ENCODE data around the gene HIBADH.

DNA sequence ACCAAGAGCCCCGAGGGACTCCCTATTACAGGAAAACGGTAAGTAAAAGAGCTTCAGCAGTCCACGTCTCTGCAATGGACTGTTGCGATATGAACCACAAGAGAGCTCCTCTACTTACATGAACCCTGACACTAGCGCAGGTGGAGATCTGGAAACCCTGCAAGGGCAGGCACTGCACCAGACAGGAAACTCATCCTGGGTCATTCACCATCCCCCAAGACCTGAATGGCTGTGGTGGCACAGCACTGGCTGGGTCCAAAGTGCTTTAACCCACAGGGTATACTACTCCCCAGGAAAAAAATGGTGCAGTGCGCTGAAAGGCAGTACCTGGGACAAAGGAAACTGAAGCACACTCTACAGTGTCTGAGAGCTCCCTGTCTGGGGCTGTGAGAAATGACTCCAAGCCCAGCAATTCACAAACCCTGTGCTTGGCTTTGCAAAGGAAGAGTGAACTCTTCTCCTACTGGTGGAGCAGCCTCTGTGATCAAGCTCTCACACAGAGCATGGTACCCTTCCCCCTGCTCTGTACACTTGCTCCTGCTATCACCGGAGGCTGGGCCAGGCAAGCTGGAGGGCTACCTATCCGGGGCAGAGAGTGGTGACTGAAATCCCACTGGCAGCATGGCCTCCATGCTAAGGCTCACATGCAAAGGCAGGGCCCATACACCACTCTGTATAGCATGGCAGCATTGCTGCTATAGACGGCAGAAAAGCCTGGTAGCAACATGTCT lies 44.9 kb downstream of the HIBADH start:
- TF ChIP-seq, protein P1, sequence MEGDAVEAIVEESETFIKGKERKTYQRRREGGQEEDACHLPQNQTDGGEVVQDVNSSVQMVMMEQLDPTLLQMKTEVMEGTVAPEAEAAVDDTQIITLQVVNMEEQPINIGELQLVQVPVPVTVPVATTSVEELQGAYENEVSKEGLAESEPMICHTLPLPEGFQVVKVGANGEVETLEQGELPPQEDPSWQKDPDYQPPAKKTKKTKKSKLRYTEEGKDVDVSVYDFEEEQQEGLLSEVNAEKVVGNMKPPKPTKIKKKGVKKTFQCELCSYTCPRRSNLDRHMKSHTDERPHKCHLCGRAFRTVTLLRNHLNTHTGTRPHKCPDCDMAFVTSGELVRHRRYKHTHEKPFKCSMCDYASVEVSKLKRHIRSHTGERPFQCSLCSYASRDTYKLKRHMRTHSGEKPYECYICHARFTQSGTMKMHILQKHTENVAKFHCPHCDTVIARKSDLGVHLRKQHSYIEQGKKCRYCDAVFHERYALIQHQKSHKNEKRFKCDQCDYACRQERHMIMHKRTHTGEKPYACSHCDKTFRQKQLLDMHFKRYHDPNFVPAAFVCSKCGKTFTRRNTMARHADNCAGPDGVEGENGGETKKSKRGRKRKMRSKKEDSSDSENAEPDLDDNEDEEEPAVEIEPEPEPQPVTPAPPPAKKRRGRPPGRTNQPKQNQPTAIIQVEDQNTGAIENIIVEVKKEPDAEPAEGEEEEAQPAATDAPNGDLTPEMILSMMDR (conservative IDR thresholded peaks at IDR 0.05; ENCODE audit: low read depth, low read length) = no peak
- TF ChIP-seq CEBPB (IDR thresholded peaks at IDR 0.05; ENCODE audit: low read depth, low read length) (no peak), NFE2L2 (IDR thresholded peaks at IDR 0.05; ENCODE audit: low read depth, low read length) (no peak), RAD21 (IDR thresholded peaks at IDR 0.05; ENCODE audit: low read length) (no peak)

Data from IMR-90 (cell line).